Activated T-cell treated with anti-CD3 and anti-CD28 coated beads for 4 hours (primary cell): ENCODE data around the gene FHIT.

Experiments
- DNase-seq: peaks from one replicate; pipeline ENCODE4 v3.0.0-alpha.2; 2020

The FHIT gene

DNA sequence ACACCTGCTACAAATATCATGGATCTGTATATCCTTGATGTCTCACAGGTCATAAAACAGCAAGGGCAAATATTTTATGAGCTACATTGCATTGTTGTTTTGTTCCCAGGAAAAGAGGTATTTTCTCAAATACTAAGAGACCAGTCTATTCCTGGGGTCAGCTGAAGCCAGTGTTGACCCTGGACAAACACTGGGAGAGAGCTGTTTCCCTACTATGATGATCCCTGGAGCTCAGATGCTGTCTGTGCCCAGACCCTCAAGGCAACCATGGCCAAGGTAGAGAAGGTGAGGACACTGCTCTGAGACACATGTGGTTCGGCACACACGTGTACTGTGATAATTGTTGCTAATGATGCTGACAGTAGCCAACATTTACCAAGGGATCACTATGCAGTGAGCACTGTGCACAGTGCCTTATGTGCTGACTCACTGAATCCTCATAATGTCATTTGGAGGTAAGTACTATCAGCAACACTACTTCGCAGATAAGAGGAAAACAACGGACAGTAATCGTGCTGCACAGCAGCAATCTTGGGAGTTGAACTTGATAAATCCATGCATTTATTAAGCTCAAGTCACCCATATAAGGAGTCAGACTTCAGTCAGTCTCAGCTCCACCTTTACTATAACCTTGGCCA is 943.6 kb downstream of the FHIT start:
- DNase-seq = no peak

GRCh38 chr3:60304112-60304511 is 947.1 kb downstream of the FHIT start:
- DNase-seq = no peak

DNA sequence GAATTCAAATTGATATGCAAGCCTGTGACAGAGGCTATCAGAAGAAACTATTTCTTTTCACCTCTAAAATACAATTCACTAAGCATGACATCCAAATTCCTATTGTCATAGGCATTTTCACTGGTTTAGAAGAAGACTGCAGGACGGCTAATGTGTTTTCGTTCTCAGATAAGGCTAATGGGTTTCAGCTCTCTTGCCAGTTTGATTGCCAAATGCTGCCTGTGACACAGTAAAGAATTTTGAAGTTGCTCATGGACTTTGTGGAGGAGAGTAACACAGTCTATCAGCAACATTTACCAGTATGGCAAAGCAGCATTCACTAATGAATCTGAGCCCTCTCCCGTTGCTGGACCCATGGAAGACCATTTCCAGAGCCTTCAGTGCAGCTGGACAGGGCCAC is 948.1 kb downstream of the FHIT start:
- no peak for DNase-seq

- no peak for DNase-seq
Observed at GRCh38 chr3:60301142-60301541, 950.1 kb downstream of the FHIT start.

DNA sequence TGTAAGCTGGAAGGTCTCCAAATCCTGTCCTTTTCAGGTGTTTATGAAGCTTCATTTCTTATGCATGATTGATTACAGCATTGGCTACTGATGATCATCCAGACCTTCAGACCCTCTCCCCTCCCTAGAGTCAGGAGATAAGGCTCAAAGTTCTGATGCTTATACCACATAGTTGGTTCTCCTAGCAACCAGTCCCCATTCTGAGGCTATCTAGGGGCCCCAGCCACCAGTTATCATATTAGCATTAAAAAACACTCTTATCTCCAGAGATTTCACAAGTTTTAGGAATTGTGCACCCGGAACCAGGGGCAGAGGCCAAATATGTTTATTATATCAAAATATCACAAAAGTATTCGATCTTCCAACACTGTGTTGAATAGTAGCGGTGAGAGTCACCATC is 953.1 kb downstream of the FHIT start:
- DNase-seq = no peak

DNA sequence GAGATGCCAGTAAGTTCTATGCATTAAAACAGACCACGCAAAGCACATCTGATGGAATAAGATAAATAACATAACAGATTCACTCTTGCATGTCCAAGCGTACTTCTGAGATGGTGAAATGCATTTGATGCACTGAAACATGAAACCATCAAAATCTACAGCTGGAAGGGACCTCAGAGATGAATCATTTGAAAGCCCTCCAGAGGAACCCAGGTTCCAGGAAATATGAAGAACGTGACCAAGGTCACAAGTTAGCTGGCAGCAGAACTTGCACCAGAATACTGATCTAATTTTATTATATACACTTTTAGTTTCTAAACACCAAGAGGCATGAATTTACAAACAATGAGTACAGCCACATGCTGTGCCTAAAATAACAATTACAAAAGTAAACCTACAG is 957.1 kb downstream of the FHIT start:
- DNase-seq = no peak

GRCh38 chr3:60291115-60291514 is 960.1 kb downstream of the FHIT start:
- no peak for DNase-seq

- no peak for DNase-seq
Observed at GRCh38 chr3:60290122-60290492, 961.1 kb downstream of the FHIT start.

DNA sequence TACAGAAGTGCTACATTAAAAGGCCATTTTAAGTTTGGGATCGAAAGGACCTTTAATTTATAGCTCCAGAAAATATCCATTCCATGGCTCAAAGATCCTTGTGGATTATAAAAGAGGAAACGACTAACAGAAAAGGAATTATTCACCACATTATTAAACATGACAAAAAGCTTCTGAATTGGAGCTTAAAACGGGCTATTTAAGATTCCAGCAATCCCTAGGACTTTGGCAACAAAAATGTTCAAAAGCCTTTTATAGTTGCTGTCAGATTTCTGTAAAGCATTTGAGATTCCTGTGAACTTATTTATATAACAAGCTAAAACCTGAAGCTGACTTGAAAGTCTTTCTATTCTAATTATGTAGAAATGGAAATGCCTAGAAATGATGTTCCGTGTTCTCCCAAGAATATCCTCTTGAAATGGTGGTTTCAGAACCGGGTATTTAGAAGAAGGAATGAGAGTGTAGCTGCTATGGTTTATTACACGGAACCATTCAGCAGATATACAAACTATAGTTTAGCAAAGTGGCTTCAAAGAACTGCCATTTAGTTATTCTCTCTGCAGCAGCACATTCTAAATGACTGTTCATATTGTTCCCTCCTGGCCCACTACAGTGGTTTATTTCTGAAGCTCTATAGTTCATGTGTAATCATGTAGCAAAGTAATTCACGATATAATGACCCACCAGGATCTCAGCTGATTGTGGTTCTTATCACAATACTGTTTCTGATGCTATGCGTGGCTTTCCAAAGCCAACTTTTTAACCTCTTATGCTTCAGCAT is 961.7 kb downstream of the FHIT start:
- DNase-seq = no peak

GRCh38 chr3:60282866-60283265 is 968.4 kb downstream of the FHIT start:
- no peak for DNase-seq

DNA sequence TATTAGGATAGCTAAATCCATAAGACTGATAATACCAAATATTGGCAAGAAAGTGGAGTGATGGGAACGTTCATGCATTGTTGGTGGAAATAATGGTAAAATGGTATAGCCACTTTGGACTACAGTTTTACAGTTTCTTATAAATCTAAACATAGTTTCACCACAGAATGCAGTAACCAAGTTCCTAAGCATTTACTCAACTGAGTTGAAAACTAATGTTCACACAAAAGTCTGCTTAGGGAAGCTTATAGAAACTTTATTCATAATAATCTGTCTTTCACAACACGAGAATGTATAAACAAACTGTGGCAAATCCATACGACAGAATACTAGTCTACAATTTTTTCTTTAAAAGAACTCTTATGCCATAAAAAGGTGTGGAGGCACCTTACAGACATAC is 969.3 kb downstream of the FHIT start:
- no peak for DNase-seq

- DNase-seq = no peak
Observed at GRCh38 chr3:60277361-60277800, 973.9 kb downstream of the FHIT start.

GRCh38 chr3:60276615-60277014 is 974.6 kb downstream of the FHIT start:
- no peak for DNase-seq

DNA sequence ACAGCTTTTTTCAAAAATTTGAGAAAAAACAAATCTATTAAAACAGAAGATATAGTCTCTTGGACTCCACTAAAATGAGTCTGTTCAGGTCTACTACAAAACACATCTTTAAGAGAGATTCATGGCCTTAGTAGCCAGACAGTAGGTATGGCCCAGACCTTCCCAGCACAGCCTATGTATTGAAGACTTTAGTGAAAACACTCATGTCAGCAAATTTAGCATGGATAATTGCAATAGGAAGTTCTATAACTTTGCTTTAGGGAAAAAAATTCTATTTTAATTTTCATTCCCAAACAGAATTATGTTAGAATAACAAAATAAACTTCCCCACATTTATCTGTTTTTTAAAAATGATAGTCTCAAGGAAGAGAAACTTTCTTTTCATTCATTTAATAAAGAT is 976.6 kb downstream of the FHIT start:
- DNase-seq = no peak

DNA sequence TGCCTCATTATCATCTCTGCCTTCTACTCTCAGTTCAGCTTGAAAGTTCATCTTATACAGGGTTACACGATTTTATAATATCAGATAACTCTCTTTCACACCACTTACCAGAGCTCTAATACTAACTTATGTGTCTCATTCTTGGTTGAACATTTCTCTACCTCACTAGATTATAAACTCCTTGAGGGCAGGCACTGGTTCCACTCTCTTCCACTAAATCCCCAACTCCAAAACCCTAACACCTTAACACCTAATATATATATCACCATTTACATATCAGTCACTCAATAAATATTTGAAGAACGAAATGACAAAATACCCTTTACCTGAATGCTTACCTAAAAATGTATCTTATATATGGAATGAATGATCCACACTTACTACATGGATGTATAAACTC is 977.2 kb downstream of the FHIT start:
- DNase-seq = no peak

DNA sequence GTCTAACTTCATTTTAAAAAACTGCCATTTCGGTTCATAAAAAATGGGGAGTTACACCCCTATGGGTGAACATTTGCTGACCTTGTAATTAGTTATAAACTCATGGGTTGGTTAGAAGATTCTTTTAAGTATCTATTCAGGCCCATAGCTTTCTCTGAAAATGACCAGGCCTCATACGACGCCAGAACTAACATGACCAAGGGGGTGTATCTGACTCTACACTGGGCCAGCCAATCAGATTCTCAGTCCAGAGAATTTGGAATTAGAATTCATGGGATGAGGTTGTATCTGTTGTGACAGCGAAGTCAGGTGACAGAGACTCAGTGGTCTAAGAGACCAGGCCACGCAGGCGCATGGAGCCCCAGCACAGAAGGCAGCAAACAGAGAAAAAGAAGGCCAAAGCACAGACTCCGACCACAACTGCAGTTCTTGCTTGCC is 981.4 kb downstream of the FHIT start:
- no peak for DNase-seq

GRCh38 chr3:60269377-60269776 is 981.9 kb downstream of the FHIT start:
- no peak for DNase-seq

GRCh38 chr3:60268123-60268522 is 983.1 kb downstream of the FHIT start:
- DNase-seq = no peak

- DNase-seq = no peak
Observed at GRCh38 chr3:60266444-60266843, 984.8 kb downstream of the FHIT start.

- no peak for DNase-seq
Observed at GRCh38 chr3:60263191-60263590, 988.1 kb downstream of the FHIT start.

DNA sequence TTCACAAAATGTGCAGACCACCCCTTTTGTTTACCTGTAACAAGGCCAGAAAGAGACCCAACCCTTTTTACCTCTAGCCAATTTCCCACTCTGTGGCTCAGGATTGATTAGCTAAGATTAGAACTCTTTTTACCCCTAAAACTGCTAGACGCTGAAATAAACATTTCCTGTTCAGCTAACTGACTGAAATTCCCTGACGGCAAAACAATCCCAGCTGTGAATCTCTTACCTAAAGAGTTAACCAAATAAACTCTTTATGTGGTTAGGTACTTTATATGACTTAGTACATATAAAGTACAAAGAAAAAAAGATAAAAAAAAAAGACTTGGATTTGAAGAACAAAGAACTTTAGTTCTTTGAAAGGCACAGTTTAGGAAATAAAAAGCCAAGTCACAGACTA is 988.7 kb downstream of the FHIT start:
- no peak for DNase-seq

DNA sequence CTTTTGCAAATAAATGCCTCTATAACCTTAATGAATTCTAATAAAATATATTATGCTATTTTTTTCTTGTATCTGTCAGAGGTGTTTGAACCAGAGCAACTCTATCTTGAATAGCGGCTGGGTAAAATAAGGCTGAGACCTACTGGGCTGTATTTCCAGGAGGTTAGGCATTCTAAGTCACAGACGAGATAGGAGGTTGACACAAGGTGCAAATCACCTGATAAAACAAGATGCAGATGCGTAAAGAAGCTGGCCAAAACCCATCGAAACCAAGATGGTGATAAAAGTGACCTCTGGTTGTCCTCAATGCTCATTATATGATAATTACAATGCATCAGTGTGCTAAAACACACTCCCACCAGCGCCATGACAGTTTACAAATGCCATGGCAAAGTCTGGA is 990.7 kb downstream of the FHIT start:
- DNase-seq = no peak

- no peak for DNase-seq
Observed at GRCh38 chr3:60250810-60251209, 1000.4 kb downstream of the FHIT start.

GRCh38 chr3:60250206-60250605 is 1001.0 kb downstream of the FHIT start:
- no peak for DNase-seq

GRCh38 chr3:60246361-60246760 is 1004.9 kb downstream of the FHIT start:
- no peak for DNase-seq
